GM19351 (cell line): Measurements from ENCODE around the gene KRTAP26-1.

Experiments
- ATAC-seq: cut with Tn5 transposase; IDR thresholded peaks from one replicate; pipeline ENCODE4 v1.9.1; 2021; ENCODE audit warnings: mild to moderate bottlenecking, moderate library complexity; ENCODE audit not compliant: unreplicated experiment

KRTAP26-1 gene

DNA sequence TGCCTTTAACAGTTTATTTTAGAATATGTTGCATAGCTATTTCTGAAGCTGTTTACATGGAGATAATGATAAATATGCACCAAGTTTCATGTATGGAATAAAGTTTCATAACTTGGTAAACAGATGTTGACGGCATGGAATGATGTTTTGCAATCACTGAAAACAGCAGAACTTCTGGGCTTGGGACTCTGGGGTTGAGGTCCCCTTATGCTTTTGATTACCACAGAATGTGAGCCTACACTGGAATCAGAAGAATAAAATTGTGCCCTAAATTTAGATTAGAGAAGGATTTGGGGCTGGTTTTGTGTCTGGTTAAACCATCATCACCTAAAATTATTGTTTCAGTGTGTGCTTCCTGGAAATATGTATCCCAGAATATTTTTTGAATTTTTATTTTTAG, 48.5 kb downstream of the KRTAP26-1 start:
- ATAC-seq, result no peak

- no peak for ATAC-seq
Observed at GRCh38 chr21:30271156-30271555, 49.0 kb downstream of the KRTAP26-1 start.

DNA sequence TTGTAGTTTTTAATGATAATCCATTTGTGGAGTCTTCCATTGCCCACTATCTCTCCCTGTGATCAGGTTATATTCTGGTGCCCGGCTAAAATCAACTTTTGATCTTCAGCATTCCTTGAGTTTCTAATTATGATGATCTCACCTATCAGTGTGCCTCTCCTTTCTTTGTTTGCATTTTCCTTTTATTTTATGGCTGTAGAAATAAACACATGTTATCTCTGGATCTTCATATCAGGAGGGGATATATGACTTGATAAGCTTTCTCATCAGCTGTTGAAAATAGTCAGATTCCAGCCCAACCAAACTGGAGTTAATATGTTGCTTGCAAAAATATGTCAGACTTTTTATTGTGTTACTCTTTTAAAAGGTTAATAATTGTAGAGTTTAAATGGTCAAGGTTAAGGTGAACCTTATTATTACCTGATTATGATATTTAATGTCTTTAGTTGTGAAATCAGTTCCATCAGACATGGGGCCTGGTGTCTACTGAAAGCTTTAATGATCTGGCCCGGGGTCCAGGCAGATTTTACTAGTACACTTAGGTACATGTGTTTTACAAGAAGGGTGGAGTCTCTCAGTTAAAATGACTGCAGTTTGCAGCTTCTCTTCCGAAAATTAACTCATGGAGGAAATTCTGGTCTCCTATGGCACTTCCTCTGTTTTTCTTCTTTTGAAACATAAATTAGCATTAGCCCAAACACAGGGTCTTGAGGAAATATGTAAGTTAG, 50.1 kb downstream of the KRTAP26-1 start:
- ATAC-seq, result no peak
